IPS-20b (cell line): Measurements from ENCODE around the gene ESRRA.

Experiments
- H3K27ac ChIP-seq: one replicate; pipeline ENCODE4 v1.5.1; 2013; ENCODE audit warnings: low read length
- H3K27me3 ChIP-seq: 2 replicates; pipeline ENCODE4 v1.6.1; 2013; ENCODE audit warnings: mild to moderate bottlenecking, low read length, inconsistent platforms; ENCODE audit not compliant: insufficient read depth
- H3K36me3 ChIP-seq: 2 replicates; pipeline ENCODE4 v1.6.1; 2013; ENCODE audit warnings: low read depth, mild to moderate bottlenecking, inconsistent platforms, low read length, moderate library complexity; ENCODE audit not compliant: insufficient read depth
- H3K4me1 ChIP-seq: 2 replicates; pipeline ENCODE4 v1.6.1; 2013; ENCODE audit warnings: mild to moderate bottlenecking, control low read depth, inconsistent platforms, low read length, moderate library complexity; ENCODE audit not compliant: insufficient read depth
- H3K4me3 ChIP-seq: 2 replicates; pipeline ENCODE4 v1.5.1; 2013; ENCODE audit warnings: mild to moderate bottlenecking, low read length, inconsistent platforms
- H3K9ac ChIP-seq: 2 replicates; pipeline ENCODE4 v1.6.1; 2013; ENCODE audit warnings: low read depth, mild to moderate bottlenecking, inconsistent platforms, low read length, moderate library complexity
- H3K9me3 ChIP-seq: 2 replicates; pipeline ENCODE4 v1.6.1; 2013; ENCODE audit warnings: mild to moderate bottlenecking, low read depth, low read length, inconsistent platforms; ENCODE audit not compliant: insufficient read depth

ESRRA gene

DNA sequence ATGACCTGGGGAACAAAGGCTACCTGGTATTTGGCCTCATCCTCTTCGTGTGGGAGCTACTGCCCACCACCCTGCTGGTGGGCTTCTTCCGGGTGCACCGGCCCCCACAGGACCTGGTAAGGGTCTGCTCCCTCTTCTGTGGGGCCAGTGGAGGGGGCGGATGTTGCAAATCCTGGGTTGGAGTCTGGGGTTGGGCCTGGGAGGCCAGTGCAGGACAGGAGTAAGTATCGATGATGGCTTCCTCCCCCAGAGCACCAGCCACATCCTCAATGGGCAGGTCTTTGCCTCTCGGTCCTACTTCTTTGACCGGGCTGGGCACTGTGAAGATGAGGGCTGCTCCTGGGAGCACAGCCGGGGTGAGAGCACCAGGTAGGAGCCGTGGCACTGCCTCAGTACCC, 17.0 kb upstream of the ESRRA start:
- H3K27me3 ChIP-seq, result peaks cover 56% of the 10 kb centered on the region
- H3K9me3 ChIP-seq, result no peaks in the 10 kb centered on the region
- H3K36me3 ChIP-seq, result no peaks in the 10 kb centered on the region
- H3K27ac ChIP-seq, result no peak overlapping the region
- H3K9ac ChIP-seq, result no peak overlapping the region
- no peaks in the 10 kb centered on the region for H3K4me1 ChIP-seq
- H3K4me3 ChIP-seq, result no peak overlapping the region

DNA sequence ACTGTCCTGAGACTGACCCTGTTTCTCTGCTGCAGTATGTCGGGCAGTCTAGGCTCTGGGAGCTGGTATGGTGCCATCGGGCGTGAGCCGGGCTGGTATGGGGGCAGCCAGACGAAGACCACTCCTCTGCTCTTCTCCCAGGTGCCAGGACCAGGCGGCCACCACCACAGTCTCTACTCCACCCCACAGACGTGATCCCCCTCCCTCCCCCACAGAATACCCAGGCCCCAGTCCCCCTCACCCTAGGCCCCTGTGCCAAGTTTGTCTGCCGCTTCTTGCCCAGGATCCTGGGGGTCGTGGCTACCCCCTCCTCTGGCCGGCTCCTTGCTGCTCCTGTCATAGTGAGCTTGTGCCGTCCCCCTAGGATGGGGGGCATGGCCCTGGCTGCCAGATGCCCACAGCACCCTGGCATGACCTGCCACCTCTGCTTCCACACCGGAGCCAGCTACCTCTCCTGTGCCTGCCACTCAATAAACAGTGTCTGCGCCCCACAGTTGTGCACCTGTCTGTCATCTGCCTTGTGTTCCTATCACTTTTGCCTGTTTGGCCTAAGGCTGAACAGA, 16.2 kb upstream of the ESRRA start:
- H3K9ac ChIP-seq, result no peak overlapping the region
- H3K27ac ChIP-seq, result no peak overlapping the region
- H3K36me3 ChIP-seq, result no peaks in the 10 kb centered on the region
- H3K9me3 ChIP-seq, result no peaks in the 10 kb centered on the region
- H3K27me3 ChIP-seq, result peaks cover 63% of the 10 kb centered on the region
- no peaks in the 10 kb centered on the region for H3K4me1 ChIP-seq
- no peak overlapping the region for H3K4me3 ChIP-seq

DNA sequence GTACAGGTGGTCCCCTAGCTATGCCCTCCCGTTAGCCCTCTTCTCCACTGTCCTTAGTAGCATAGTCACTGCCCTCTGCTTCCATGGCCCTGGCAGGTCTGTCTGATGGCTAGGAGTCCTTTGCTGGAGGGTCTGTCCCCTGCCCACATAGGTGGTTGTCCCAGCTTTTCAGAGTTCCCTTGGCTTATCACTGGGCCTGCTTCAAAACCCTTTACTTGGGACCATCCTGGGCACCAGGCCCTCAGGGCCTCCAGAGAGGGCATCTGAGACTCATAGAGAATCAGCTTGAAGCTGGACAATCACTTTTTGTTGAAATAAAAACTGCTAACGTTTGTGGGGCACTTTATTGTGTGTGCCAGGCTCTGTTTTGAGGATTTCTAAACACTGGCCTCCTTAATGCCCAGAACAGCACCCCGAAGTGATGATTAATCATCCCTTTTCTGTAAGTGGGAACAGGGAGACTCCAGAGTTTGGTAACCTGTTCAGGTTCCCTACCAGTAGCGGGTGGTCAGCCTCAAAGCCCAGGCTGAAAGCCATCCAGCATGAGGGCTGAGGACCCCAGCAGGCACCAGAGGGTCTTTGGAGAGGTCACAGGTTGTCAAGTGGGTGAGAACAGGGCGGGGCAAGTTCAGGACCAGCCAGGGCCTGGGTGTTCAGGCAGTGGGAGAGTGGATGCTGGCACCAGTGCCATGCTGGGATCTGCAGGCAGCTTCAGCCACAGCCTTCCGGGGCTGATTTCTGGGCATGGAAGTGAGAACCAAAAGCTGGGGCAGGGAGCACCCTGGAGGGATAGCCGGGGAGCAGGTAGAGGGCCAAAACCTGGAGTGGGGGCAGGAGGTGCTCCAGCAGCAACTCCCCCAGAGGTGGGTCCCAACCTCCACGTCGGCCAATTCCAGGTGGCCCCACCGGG, 14.7 kb upstream of the ESRRA start:
- Histone ChIP-seq H3K9ac (no peak overlapping the region), H3K27me3 (peaks cover 79% of the 10 kb centered on the region), H3K4me3 (peak overlapping the region; percentile 51; the same call in 1 of the 2 replicates), H3K36me3 (no peaks in the 10 kb centered on the region), H3K9me3 (no peaks in the 10 kb centered on the region), H3K4me1 (no peaks in the 10 kb centered on the region), H3K27ac (no peak overlapping the region)

DNA sequence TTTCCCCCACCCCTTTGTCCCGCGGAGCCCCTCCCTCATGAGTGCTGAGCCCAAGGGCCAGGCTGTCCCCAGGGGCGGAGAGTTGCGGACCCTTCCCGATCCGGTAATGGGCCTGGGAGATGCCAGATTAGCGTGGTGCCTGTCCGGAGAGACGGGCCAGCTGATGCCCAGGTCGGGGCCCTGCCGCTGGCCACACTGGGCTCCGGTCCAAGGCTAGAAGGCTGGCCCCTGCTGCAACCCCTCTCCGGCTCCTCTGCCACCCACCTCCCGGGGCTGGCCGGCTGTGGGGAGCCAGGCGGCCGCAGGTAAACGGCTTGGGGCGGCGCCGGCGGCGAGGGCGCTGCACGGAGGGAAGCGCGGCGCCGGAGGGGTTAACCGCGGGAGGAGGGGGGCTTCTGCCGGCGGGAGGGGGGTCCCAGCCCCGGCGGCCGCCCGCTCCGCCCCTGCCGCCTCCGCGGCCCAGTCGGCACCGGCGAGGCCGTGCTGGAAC, 14.0 kb upstream of the ESRRA start, which contains the start of gene KCNK4:
Gene KCNK4 (plus strand): TSS at position 41 of the 490 bp plus-strand sequence. CDS start 1,717 bp downstream, outside the sequence.
- Histone ChIP-seq H3K4me1 (no peaks in the 10 kb centered on the region), H3K9ac (no peak within 1 kb of the TSS), H3K9me3 (no peaks in the 10 kb centered on the region), H3K36me3 (no peaks in the 10 kb centered on the region), H3K4me3 (peak within 1 kb of the TSS; percentile 51; the same call in 1 of the 2 replicates), H3K27ac (no peak within 1 kb of the TSS), H3K27me3 (peaks cover 86% of the 10 kb centered on the region)

DNA sequence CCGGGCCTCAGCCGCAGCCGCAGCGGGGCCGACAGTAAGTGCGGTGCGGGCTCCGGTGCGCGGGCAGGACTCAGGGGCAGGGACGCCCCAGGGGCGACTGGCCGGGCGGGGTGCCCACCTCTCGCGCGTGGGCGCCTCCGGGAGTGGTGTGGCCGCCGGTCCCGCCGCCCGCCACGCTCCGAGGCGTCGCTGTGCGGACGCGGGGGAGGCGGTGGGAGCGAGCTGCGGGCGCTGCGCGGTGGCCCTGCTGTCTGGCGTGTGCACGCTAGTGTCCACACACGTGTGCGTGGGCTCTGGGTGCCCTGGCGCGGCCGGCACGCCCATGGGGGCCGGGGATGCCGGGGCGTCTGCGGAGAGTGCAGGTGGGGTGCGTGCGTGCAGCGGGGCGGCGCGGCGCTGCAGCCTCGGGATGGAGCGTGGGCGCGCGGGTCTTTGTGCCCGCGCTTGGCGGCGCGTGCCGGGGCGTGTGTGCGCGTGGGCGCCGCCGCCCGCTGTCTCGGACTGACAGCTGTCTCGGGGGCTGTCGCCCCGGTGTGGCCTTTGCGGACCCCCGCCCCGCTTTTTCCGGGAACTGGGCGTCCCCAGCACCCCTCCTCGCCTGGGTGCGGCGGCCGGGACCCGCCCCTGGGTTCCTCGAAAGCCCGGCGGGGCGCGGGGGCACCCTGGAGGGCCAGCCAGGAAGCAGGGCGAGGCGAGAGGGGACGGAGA, 13.4 kb upstream of the ESRRA start:
- Histone ChIP-seq H3K27me3 (peaks cover 88% of the 10 kb centered on the region), H3K9ac (no peak overlapping the region), H3K4me3 (peak overlapping the region; percentile 51; the same call in 1 of the 2 replicates), H3K36me3 (no peaks in the 10 kb centered on the region), H3K4me1 (no peaks in the 10 kb centered on the region), H3K27ac (no peak overlapping the region), H3K9me3 (no peaks in the 10 kb centered on the region)

DNA sequence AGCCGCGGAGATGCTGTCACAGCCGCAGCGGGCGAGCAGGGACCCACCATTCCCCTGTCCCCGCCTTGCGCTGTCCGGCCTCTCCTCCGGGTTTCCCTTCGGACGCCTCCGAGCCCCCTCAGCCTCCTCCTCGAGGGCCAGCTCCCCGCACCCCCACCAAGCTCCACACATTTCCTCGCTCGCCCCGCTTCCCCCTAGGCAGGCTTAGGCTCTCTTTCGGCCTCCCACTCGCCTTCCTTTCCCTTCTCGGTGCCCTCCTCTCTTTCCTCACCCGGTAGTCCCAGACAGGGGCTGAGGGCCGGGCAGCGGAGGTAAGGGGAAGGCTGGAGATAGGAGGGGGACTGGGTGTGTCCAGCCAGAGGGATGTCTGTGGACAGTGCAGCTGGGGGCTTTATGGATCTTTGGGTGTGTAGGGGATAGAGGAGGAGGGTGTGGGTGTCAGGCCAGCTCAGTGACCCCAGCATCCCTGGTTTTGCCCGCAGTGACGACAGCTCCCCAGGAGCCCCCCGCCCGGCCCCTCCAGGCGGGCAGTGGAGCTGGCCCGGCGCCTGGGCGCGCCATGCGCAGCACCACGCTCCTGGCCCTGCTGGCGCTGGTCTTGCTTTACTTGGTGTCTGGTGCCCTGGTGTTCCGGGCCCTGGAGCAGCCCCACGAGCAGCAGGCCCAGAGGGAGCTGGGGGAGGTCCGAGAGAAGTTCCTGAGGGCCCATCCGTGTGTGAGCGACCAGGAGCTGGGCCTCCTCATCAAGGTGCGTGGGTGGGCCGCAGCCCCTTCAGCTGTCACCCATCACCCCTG, 12.7 kb upstream of the ESRRA start:
- H3K9ac ChIP-seq, result no peak overlapping the region
- peaks cover 90% of the 10 kb centered on the region for H3K27me3 ChIP-seq
- no peaks in the 10 kb centered on the region for H3K9me3 ChIP-seq
- no peak overlapping the region for H3K27ac ChIP-seq
- no peaks in the 10 kb centered on the region for H3K36me3 ChIP-seq
- H3K4me3 ChIP-seq, result no peak overlapping the region
- H3K4me1 ChIP-seq, result no peaks in the 10 kb centered on the region

DNA sequence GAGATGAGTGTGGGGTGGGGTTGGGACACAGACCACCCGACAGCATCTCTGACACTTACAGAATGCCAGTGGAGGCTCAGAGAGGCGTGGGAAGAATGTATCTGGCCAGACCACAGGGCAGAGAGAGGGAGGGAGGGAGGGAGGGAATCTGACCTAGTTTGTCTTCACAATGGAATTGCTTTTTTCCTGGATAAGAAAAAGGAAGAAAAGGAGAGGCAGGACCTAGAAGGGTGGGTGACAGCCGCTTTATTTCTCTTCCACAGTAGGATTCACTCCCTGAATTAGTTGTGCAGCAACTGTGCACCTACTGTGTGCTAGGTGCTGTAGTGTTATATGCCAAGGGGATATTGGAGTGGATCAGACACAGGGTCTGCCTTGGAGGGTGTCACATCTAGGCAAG, 10.6 kb upstream of the ESRRA start:
- H3K27ac ChIP-seq, result no peak overlapping the region
- no peaks in the 10 kb centered on the region for H3K36me3 ChIP-seq
- H3K9me3 ChIP-seq, result no peaks in the 10 kb centered on the region
- H3K4me3 ChIP-seq, result no peak overlapping the region
- peaks cover 100% of the 10 kb centered on the region for H3K27me3 ChIP-seq
- H3K4me1 ChIP-seq, result no peaks in the 10 kb centered on the region
- no peak overlapping the region for H3K9ac ChIP-seq

DNA sequence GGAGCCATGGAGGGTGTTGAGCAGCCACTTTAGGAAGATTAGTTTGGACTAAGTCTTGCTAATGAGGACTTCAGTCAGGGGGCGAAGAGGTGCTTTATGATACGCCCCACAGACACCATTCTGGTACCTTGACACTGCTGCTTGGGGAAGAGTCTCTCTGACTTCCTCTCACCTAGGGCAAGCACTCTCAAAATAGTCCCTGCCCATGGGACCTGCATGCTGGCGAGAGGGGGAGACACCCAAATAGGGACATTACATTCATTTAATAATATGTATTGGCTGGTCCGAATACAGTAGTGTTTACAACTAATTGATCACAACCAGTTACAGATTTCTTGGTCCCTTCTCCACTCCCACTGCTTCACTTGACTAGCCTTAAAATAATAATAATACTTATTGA, 9.6 kb upstream of the ESRRA start:
- no peak overlapping the region for H3K9ac ChIP-seq
- no peak overlapping the region for H3K4me3 ChIP-seq
- H3K27me3 ChIP-seq, result peaks cover 100% of the 10 kb centered on the region
- no peak overlapping the region for H3K27ac ChIP-seq
- H3K36me3 ChIP-seq, result no peaks in the 10 kb centered on the region
- H3K9me3 ChIP-seq, result no peaks in the 10 kb centered on the region
- no peaks in the 10 kb centered on the region; the same call in 1 of the 2 replicates for H3K4me1 ChIP-seq

DNA sequence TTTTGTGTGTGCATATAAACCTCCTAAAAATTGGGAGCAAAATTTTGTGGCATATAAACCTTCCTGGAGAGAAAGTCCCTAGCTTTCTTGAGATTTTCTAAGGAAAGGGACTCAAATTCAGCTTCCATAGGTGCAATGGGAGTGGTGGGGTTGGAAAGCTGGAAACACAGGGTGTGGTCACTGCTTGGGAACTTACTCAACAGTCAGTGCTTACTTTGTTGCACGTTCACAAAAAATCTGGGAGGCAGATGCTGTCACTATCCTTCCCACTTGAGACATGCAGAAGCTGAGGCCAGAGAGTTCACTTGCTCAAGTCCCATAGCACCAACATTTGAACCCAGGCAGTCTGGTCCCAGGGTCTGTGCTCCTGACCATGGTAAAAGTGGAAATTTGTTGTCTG, 9.1 kb upstream of the ESRRA start:
- H3K9ac ChIP-seq, result no peak overlapping the region
- H3K36me3 ChIP-seq, result no peaks in the 10 kb centered on the region
- no peaks in the 10 kb centered on the region; the same call in 1 of the 2 replicates for H3K4me1 ChIP-seq
- H3K27me3 ChIP-seq, result peaks cover 100% of the 10 kb centered on the region
- H3K27ac ChIP-seq, result no peak overlapping the region
- no peaks in the 10 kb centered on the region for H3K9me3 ChIP-seq
- no peak overlapping the region for H3K4me3 ChIP-seq

DNA sequence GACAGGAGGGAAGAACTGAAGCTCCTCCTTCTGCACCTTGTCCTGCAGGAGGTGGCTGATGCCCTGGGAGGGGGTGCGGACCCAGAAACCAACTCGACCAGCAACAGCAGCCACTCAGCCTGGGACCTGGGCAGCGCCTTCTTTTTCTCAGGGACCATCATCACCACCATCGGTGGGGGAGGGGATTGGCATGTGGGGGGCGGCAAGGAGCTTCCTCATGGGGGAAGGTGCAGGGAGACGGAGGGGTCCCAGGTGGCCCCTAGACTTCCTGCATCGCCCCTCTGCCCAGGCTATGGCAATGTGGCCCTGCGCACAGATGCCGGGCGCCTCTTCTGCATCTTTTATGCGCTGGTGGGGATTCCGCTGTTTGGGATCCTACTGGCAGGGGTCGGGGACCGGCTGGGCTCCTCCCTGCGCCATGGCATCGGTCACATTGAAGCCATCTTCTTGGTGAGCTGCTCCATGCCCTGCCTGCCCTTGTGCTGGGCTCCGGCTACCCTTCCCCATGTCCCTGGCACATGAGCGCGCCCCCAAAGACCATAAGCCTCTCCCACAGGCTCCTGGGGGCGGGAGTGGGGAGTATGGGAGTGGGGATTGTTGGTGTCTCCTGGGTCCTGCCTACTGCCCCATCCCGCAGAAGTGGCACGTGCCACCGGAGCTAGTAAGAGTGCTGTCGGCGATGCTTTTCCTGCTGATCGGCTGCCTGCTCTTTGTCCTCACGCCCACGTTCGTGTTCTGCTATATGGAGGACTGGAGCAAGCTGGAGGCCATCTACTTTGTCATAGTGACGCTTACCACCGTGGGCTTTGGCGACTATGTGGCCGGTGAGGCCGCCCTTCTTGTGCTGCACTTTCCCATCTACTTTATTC, 8.3 kb upstream of the ESRRA start:
- H3K4me3 ChIP-seq, result peak overlapping the region; percentile 26; the same call in 1 of the 2 replicates
- no peak overlapping the region for H3K9ac ChIP-seq
- H3K9me3 ChIP-seq, result no peaks in the 10 kb centered on the region
- no peak overlapping the region for H3K27ac ChIP-seq
- H3K36me3 ChIP-seq, result no peaks in the 10 kb centered on the region
- H3K27me3 ChIP-seq, result peaks cover 100% of the 10 kb centered on the region
- no peaks in the 10 kb centered on the region; the same call in 1 of the 2 replicates for H3K4me1 ChIP-seq
